GM12874 (cell line): ENCODE measurements around the gene PPFIA2.

Experiments
- CTCF ChIP-seq: IDR thresholded peaks from 2 replicates; pipeline ENCODE4 v1.5.1; 2011; ENCODE audit warnings: low read depth, mild to moderate bottlenecking, control low read depth, low read length, moderate library complexity; ENCODE audit not compliant: insufficient read depth

Gene PPFIA2

GRCh38 chr12:81585787-81586186 lies 173.4 kb downstream of the PPFIA2 start:
- no peak for TF ChIP-seq CTCF

- TF ChIP-seq CTCF = no peak
Observed at GRCh38 chr12:81573228-81573627, 185.9 kb downstream of the PPFIA2 start.

GRCh38 chr12:81572411-81572810 lies 186.7 kb downstream of the PPFIA2 start:
- no peak for TF ChIP-seq CTCF

GRCh38 chr12:81570234-81570633 lies 188.9 kb downstream of the PPFIA2 start:
- no peak for TF ChIP-seq CTCF

- no peak for TF ChIP-seq CTCF
Observed at GRCh38 chr12:81564237-81564636, 194.9 kb downstream of the PPFIA2 start.

GRCh38 chr12:81558031-81558430 lies 201.1 kb downstream of the PPFIA2 start:
- TF ChIP-seq CTCF = no peak

GRCh38 chr12:81546811-81547210 lies 212.3 kb downstream of the PPFIA2 start:
- TF ChIP-seq CTCF = no peak

GRCh38 chr12:81543621-81544139 lies 215.5 kb downstream of the PPFIA2 start:
- no peak for TF ChIP-seq CTCF
